HG02588 (cell line): ENCODE measurements around the gene M6PR.
"Not testable (repeated sequence)": the region's sequence is repeated elsewhere in the genome, so short reads cannot be mapped to it uniquely, and the experiment has no call there.

ENCODE experiments used
- ATAC-seq: cut with Tn5 transposase; IDR thresholded peaks from one replicate; pipeline ENCODE4 v1.9.1; 2021; ENCODE audit warnings: mild to moderate bottlenecking, moderate library complexity; ENCODE audit not compliant: unreplicated experiment

The M6PR gene

DNA sequence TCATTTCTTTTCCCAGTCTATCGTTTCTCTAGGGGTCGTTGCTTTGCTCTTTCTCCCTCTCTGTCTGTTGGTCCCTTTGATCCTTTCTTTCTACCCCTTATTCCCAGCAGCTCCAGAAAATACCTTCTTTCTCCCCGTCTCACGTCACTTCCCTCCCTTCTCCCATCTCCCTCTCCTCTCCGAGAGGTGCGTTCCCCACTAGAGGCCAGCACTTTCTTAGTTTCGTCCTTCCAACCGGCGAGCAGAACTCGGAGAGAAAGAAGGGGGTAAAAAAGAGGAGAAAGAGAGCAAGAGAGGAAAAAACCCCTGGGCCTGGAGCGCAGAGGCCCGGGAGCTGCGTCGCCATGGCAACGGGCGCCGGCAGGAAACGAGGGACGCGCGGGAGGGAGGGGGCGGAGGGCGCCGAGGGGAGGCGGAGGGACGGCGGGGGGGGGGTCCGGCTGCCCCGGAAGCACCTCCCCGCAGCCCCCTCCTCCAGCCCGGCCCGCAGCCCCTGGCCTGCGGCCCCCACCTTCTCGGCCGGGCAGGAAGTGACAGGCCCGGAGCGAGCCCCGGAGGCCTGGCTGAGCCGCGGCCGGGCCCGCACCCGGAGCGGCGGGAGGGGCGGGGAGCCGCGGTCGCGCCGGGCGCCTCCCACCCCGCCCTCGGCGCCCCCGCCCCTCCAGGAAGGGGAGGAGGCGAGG is 35.3 kb downstream of the M6PR start, which contains the start of gene PHC1:
Gene PHC1 (plus strand): TSS at position 477 of the 683 bp plus-strand sequence. CDS start 3,169 bp downstream, outside the sequence.
- peak; percentile 64 for ATAC-seq

- no peak for ATAC-seq
Measured at GRCh38 chr12:8913702-8914032, 35.8 kb downstream of the M6PR start.

DNA sequence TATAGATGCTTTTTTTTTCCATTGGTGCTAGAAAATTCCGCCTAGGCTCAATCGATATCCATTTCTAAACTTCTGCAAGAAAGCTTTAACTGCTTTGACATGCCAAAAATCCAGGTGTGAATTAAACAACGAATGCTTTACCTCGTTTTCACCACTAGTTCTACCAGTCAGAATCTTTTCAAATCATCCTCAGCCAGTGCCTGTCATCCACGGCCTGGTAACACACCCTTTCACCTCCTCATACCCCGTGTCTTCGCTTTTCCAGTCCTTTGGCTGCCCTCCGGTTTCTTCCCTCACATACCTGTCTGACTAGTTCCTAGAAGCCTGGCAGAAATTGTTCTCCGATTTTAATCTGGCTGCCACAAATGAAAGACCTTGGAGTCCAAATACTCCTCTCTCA is 36.5 kb downstream of the M6PR start:
- no peak for ATAC-seq

- ATAC-seq, result no peak
Measured at GRCh38 chr12:8911606-8912268, 37.7 kb downstream of the M6PR start.

DNA sequence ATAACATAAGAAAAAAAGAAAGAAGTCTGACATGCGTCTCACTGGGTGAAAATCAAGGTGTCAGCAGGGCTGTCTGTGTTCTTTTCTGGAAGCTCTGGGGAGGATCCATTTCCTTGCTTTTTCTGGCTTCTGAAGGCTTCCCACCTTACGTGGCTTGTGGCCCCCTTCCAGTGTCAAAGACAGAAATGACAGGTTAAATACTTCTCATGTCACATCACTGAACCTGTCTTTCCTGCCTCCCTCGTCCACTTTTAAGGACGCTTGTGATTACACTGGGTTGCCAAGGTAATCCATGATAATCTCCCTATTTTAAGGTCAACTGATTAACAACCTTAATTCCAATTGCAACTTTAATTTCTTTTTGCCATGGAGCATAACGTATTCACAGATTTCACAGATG is 39.7 kb downstream of the M6PR start:
- no peak for ATAC-seq

GRCh38 chr12:8907513-8907912 is 41.9 kb downstream of the M6PR start:
- ATAC-seq, result no peak

DNA sequence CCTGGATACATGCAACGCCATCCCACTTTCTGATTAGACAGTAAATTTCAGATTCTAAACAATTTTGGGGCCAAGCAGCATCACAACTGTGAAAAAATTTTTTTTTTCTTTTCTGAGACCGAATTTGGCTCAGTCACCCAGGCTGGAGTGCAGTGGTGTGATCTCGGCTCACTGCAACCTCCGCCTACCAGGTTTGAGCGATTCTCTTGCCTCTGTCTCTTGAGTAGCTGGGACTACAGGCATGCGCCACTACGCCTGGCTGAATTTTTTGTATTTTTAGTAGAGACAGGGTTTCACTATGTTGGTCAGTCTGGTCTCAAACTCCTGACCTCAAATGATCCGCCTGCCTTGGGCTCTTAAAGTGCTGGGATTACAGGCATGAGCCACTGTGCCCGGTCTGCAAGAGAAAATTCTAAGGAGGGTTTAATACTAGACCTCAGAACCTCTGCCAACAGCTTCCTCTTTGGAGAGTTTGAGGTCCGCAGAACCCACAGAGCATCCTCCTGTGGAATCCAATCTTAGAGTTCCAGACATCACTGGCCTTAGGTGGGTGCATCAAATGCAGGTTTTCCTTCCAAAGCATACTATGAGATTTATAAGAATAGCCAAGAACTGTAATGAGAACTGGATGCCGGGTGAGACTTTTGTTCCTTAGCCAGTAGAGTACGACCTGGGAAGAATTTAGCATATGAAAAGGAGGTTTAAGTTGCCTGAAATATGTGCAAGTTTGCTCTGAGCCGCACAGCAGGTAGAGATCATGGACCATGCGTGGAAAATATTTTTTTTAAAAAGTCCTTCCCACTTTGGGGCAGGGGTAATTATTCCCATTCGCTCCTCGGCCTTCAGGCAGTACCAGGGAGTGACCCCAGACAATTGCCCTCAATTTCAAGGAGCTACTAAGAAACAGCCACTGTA is 42.9 kb downstream of the M6PR start:
- no peak for ATAC-seq

- no peak for ATAC-seq
Measured at GRCh38 chr12:8905546-8905945, 43.9 kb downstream of the M6PR start.

- no peak for ATAC-seq
Measured at GRCh38 chr12:8904665-8905064, 44.8 kb downstream of the M6PR start.

DNA sequence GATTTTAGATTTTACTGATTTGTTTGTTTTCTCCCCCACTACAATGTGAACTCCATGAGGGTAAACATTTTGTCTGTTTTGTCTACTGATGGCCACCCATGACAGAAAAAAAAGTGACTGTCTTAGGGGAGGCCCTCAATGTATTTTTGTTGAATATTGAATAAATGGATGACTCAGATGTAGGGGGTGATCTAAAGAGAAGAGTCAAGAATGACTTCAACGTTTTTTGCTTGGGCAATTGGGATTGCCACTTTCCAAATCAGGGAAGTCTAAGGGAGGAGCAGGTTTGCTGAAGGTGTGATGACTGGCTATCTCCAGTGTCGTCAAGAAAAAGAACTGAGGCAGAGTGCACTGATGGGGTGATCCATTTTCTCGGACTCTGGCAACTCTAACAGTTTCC is 45.8 kb downstream of the M6PR start:
- no peak for ATAC-seq

DNA sequence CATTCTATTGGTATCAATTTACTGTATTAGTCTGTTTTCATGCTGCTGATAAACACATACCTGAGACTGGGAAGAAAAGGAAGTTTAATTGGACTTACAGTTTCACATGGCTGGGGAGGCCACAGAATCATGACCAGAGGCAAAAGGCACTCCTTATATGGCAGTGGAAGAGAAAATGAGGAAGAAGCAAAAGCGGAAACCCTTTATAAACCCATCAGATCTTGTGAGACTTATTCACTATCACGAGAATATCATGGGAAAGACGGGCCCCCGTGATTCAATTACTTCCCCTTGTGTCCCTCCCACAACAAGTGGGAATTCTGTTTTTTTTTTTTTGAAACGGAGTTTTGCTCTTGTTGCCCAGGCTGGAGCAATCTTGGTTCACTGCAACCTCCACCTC is 46.7 kb downstream of the M6PR start:
- ATAC-seq, result not testable (repeated sequence)

DNA sequence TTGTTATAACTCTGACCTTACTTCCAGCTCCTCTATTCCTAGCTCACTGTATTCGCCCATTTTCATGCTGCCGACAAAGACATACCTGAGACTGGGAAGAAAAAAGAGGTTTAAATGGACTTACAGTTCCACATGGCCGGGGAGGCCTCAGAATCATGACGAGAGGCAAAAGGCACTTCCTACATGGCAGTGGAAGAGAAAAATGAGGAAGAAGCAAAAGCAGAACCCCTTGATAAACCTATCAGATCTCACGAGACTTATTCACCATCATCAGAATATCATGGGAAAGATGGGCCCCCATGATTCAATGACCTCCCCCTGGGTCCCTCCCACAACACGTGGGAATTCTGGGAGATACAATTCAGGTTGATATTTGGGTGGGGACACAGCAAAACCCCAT is 49.6 kb downstream of the M6PR start:
- no peak for ATAC-seq

- ATAC-seq, result no peak
Measured at GRCh38 chr12:8897081-8897480, 52.4 kb downstream of the M6PR start.

GRCh38 chr12:8894986-8895385 is 54.5 kb downstream of the M6PR start:
- no peak for ATAC-seq

- ATAC-seq, result no peak
Measured at GRCh38 chr12:8894378-8894777, 55.1 kb downstream of the M6PR start.

GRCh38 chr12:8891976-8892375 is 57.5 kb downstream of the M6PR start:
- ATAC-seq, result no peak
